ENCODE measurements around the gene SLC66A2.
"Not testable (repeated sequence)": the region's sequence is repeated elsewhere in the genome, so short reads cannot be mapped to it uniquely, and the experiment has no call there.

Gene SLC66A2

DNA sequence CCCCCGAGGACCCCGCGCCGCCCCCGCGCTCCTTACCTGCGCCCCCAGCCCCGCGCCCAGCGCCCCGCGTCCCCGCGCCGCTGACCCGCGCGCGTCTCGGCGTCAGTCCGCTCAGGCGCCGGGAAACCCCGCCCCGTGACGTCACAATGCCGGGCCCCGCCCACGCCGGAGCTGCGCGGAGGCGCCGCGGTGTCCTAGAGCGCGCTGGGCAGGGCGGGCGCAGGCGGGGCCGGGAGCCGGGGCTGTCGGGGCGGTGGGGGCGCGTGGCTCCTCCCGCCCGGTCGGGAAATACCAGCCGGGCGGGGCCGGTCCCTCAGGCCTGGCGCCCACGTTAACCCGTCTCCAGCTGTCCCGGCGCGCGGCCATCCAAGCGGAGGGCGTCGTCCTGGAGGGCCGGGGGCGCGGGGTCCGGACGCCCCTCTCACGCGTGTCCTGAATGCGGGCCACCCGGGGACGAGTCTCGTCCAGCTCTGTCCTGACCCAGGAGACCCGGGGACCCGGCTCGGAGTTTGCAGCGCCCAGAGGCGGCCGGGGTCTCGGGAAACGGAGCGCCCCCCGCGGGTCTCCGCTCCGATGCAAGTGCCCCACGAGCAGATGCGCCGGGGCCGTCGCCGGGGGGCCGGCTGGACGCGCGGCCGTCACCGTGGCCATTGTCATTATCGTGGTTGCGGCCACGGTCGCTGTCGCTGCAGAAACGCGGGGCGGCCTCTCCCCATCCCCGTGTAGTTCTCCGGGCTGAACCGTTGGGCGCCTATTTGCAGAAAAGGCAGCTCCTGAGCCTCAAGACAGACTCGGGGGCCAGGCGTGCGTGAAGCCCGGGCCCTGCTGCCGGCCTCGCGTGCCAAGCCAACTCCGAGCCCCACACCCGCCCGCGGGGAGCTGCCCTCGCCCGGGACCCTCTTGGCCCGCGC lies at the start of gene SLC66A2:
TSS of gene SLC66A2 (minus strand) at position 109 of the 911 bp plus-strand sequence. CDS start 727 bp downstream, outside the sequence.
- peak; percentile 94 for DNase-seq

DNA sequence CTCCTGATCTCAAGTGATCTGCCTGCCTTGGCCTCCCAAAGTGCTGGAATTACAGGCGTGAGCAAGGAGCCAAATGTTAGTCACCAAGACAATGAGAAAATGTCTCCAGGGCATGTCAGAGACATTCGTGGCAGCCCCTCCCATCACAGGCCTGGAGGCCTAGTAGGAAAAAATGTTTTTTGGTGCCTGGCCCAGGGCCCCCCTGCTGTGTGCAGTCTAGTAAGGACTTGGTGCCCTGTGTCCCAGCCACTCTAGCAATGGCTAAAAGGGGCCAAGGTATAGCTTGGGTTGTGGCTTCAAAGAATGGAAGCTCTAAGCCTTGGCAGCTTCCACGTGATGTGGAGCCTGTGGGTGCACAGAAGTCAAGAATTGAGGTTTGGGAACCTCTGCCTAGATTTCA lies 49.4 kb upstream of the SLC66A2 start:
- no peak for DNase-seq

DNA sequence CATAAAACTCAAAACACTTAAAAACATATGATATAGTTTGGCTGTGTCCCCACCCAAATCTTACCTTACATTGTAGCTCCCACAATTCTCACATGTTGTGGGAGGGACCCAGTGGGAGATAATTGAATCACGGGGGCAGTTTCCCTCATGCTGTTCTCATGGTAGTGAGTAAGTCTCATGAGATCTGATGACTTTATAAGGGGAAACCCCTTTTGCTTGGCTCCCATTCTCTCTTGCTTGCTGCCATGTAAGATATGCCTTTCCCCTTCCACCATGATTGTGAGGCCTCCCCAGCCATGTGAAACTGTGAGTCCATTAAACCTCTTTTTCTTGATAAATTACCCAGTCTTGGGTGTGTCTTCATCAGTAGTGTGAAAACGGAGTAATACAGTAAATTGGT lies 48.2 kb upstream of the SLC66A2 start:
- not testable (repeated sequence) for DNase-seq

DNA sequence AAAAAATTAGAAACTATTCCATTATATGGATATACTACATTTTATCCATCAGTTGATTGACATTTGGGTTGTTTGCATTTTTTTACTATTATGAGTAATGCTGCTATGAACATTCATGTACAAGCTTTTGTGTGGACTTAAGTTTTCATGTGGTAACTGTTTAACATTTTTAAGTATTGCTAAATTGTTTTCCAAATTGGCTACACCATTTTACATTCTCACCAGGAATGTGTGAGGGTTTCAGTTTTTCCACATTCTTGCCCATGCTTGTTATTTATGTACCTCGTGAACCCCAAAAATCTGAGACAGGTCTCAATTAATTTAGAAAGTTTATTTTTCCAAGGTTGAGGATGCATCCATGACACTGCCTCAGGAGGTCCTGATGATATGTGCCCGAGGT lies 40.0 kb upstream of the SLC66A2 start:
- no peak for DNase-seq

DNA sequence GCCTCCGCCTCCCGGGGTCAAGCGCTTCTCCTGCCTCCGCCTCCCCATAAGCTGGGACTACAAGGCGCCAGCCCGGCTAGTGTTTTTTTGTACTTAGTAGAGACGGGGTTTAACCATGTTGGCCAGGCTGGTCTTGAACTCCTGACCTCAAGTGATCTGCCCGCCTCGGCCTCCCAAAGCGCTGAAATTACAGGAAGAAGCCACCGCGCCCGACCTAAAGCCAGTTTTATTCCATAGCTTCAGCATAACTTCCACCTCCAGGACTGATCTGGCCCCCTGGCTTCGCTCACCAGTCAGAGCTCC lies 37.7 kb upstream of the SLC66A2 start:
- no peak for DNase-seq

DNA sequence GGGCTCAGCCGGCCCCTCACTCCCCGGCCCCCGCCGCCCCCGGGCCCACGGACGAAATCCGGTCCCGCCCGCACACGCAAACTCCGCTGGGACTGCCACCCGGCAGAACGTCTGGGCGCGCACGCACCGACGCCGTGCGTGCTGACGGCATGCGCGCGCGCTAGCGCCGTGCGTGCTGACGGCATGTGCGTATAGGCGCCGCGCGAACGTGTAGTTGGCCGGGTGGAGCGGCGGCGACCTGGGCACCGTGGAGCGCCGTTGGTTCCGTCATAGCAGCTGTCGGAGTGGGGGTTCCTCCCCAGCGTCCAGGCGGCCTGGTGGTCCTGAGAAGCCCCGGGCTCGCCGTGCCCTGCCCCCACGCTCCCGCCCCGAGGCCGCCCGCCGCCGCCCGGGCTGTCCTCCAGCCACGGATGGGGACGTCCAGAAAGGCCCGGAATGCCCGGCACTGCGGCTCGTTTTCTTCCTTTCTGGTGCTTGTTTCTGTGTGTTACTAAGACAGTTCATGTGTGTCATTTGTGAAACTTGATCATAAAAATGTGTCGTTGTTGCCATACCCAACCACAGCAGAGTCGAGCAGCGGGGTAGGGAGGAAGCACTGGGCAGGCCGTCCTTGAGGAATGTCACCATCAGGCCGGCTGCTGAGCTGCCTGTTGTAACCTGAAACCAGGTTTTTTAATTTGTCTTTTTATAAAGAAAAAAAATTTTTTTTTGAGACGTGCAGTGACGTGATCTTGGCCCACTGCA lies 37.2 kb upstream of the SLC66A2 start, which contains the start of gene TXNL4A:
TSS of gene TXNL4A (minus strand) at position 113 of the 744 bp plus-strand sequence. CDS start 171 bp downstream, outside the sequence.
- peak; percentile 84 for DNase-seq

DNA sequence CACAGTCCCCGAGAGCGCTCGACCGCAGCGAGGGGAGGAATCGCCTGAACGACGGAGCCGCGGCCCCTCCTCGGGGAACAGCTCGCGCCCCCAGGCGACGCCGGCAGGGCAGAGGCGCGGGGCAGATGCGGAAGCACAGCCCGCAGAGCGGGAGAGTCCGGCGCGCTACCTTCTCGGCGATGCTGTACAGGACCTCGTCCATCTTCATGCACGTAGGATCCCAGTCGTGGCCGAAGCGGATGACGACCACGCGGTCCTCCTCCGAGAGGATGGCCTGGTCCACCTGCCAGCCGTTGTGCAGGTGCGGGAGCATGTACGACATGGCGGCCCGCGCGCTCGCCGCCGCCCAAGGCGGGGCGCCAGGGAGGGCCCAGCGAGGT lies 36.6 kb upstream of the SLC66A2 start:
- peak; percentile 63 for DNase-seq

DNA sequence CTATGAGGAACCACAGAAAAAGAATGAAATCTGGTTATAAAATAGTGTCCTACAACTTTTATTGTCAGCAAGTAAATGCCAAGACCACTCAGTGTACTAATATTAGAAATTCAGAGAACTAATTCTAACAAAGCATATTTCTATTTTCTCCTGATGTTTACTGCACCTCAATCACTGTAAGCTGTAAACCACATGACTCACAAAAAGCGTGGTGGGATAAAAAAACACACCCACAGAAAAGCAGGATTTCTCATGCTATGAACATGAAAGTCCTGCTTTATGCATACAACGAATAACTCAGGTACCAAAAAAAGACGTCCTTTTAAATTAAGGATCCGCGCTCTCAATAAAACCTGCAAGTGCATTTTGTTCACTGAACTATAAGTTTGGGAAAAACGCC lies 36.1 kb upstream of the SLC66A2 start:
- DNase-seq: no peak

DNA sequence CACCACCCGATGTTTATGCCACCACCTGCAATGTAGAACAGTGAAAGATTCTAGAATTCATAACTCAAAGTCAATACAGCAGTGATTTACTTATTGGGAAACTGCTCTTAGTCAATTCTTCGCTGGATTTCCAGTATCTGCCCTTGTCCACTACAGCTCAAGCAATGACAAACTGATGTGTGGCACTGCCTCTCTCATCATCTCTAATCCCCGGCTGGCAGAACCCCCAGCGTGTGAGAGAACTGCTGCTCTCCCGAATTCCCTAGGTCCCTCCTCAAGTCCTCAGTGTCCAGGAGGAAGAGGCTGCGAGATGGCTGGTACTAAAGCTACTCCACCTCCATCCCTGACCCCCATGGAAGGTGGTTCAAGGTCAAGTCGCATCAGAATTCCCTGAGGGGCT lies 35.3 kb upstream of the SLC66A2 start:
- DNase-seq: no peak

DNA sequence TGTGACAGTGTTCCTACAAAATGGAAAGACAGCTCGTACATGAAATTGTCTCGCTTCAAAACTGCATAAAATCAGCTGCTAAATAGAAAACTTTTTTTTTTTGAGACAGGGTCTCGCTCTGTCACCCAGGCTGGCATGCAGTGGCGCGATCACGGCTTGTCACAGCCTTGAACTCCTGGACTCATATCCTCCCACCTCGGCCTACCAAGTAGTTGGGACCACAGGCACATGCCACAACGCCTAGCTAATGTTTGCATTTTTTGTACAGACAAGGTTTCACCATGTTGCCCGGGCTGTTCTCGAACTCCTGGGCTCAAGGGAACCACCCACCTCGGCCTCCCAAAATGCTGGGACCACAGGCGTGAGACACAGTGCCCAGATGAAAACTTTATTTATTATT lies 33.7 kb upstream of the SLC66A2 start:
- no peak for DNase-seq

DNA sequence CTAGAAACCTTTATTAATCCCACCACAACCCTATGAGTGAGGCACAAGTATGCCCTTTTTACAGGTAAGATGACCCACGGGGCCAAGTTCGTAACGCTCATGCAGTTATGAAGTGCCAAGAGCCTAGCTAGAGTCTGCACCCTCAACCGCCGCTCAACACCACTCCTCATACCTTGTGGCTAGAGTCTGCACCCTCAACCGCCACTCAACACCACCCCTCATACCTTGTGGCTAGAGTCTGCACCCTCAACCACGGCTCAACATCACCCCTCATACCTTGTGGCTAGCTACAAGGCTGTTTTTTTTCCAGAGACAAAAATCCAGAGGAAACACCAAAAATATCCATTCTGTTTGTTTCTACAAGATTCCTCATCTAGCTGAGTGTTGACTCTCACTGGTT lies 32.3 kb upstream of the SLC66A2 start:
- no peak for DNase-seq

DNA sequence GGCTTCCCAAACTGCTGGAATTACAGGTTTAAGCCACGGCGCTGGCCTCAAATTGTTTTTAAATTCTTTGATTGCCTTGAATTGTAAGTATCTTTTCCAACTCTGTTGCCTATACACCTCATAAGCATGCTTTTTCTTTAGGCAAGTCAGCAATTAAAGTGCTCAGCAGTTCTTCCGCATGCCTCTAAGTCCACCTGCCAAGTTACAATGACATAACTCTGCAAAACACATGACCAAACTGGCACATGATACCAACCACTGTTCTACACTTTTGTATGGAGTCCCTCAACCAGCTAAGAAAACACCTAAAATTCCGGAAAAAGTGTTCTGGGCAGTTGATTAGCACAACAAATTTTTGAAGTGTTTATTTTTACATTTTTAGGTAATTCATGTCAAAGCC lies 31.8 kb upstream of the SLC66A2 start:
- no peak for DNase-seq

DNA sequence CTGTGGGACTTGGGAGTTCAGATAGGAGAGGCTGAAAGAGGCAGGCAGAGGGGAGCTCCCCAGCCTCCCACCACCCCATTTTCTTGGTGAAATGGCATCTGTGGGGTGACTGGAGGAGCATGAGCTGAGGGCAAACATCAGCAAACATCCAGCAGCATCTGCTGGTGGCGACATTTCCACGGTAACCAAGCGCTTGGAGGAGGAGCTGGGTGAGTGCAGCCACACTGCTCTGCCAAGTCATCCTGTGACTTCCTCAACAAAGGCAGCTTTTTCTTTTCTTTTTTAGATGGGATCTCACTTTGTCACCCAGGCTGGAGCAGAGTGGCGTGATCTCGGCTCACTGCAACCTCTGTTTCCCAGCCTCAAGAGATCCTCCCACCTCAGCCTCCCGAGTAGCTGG lies 31.3 kb upstream of the SLC66A2 start:
- peak; percentile 24 for DNase-seq

DNA sequence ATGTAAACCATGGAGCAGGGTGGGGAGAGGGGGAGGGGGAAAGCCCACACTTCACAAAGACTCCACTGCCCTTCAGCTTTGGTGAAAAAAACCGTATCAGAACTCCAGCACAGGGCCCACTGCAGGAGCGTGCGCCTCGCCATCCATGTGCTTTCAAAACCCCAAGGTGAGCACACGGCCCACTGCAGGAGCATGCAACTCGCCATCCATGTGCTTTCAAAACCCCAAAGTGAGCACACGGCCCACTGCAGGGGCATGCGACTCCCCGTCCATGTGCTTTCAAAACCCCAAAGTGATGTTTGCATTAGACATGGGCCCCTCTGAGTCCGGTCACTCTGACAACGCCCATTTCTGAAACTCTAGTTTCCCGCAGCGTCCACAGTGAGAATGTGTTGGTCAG lies 29.1 kb upstream of the SLC66A2 start:
- DNase-seq: no peak

DNA sequence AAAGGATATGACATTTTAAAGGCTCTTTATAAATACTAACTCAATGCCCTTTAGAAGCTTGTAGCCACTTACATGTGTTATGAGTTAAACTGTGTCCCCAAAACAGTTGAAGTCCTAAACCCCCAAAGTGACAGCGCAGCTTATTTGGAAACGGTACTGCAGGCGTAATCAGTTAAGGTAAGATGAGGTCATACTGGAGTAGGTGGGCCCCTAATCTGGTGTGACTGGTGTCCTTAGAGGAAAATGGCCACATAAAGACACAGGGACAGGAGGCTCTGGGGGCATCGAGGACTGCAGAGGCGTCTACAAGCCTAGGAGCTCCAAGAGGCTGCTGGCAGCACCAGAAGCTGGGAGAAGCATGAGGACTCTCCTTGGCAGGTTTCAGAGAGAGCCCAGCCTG lies 28.4 kb upstream of the SLC66A2 start:
- DNase-seq: no peak

DNA sequence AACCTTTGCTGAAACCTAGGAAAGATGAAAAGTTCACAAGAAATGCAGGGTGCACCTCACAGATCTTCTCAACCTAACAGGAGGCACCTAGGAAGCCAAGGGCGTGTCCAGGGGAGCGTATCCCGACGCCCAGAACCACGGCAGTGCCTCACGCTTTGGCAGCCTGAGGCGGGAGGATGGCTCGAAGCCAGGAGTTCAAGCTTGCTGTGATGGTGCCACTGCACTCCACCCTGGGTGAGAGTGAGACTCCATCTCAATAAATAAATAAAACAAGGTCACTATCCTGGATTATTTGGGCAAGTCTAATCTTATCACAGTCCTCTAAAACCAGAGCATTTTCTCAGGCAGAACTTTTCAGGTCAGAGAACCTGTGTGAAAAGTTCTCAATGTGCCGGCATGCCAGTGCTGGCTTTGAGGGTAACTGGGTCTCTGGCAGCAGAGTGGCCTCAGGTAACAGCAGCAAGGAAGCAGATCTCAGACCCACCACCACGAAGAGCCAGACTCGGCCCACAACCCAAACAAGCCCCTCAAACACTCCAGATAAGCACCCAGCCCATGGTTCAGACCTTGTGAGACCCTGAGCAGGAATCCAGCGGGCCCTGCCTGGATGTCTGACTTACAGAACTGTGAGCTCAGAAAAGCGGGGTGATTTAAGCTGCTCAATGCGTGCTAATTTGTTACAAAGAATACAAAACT lies 24.7 kb upstream of the SLC66A2 start:
- DNase-seq: no peak

DNA sequence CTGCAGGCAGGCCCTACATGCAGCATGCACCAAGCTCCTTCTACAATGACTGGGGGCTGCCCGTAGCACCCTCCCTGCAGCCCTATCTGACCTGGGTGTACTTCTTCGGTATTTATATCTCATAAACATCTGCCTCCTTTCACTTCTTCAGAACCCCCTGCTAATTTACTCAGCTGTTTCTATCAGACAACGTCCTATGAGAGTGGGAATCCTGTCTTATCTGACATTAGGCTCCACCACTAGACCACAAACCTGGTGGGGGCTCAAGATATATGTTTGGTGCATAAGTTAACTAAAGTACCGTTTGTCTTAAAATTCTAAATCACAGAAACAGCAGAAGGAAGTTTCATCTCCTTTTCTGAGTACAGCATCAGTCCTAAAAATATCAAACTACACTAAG lies 23.6 kb upstream of the SLC66A2 start:
- no peak for DNase-seq

DNA sequence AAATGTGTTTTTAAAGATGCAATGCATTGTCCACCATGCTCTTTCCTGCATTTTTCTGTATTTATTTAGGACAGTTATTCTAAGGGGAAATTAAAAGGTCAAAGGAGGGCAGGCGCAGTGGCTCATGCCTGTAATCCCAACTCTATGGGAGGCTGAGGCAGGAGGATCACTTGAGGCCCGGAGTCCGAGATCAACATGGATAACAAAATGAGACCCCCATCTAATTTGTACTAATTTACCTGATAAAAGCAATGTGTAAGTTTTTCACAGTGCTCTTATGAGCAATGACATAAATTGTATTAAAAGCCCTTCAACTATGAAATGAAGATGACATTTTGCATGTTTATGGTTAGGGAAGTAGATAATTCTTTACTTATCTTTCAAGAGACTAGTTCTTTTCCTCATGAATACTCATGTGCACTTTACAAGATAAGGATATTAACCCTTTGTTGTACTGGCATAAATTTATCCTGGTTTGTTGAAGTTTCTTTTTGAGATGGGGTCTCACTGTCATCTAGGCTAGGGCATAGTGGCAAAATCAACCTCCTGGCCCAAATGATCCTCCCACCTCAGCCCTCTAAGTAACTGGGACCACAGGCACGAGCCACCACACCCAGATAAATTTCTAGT lies 22.7 kb upstream of the SLC66A2 start:
- no peak for DNase-seq

DNA sequence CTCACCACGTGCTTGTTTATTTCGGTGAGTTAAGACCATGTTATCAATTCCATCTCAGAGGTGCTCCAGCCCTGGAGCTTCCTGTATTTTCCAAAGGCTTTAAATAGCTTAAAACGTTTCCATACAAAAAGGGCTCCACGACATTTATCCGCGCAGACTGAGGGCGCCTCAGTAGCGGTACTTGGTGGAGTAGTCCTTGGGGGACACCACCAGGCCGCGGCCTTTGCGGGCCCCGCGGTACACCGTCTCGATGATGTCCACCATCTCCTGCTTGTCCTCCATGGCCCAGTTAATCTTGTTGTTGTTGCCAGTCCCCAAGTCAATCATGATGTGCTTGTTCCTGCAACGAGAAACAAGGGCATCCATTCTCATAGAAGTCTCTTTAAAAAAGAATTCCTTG lies 22.1 kb upstream of the SLC66A2 start:
- DNase-seq: no peak

DNA sequence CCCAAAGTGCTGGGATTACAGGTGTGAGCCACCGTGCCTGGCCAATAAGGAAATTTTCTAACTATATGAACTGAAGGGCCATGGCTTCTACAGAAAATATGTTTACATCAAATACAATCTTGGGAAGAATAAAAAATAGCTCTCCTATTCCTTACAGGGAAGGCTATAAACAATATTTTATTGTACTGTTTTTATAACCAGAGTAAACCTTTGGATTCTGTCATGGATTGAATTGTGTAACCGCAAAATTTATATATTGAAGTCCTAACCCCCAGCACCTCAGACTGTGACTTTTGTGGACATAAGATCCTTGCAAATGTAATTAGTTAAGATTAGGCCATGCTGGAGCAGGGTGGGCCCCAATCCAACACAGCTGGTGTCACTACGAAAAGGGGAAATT lies 21.3 kb upstream of the SLC66A2 start:
- no peak for DNase-seq

DNA sequence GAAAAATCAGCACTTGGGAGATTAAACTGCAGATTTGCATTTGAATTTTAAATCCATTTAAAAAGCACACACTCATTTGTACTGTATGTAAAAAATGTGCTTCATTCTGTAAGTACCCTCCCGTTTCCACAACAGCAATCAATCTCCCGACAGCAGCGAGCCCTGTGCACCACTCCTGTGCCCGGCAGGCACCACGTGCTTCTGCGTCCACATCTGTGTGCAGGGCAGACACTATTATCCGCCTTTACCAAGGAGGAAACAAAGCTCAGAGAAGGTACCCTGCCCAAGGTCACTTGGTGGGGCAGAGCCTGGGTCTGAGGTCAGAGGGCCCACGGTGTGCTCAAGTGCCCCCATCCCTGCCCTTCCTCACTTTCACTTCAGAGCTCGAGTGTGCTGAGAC lies 20.5 kb upstream of the SLC66A2 start:
- no peak for DNase-seq

DNA sequence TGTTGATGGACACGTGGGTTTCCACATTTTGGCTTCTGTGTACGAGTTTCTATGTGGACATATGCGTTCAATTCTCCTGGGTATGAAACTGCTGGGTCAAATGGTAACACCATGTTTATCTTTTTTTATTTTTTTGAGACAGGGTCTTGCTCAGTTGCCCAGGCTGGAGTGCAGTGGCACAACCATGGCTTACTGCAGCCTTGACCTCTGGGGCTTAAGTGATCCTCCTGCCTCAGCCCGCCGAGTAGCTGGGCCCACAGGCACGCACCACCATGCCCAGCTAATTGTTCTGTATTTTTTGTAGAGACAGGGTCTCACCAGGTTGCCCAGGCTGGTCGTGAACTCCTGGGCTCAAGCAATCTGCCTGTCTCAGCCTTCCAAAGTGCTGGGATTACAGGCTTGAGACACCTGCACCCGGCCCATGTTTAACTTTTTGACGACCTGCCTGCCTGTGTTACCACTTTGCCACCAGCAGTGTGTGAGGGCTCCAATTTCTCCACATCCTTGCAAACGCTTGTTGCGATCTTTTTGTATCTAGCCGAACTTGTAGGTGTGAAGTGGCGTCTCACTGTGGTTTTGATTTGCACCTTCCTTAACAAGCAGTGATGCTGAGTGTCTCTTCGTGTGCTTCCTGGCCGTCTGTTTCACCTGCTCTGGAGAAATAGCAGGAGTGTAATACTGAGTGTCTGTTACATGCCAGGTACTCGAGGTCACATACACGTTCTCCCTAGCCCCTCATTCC lies 19.9 kb upstream of the SLC66A2 start:
- DNase-seq: no peak
